Tibial nerve (tissue), 4 donors: ENCODE data around the gene GLG1. TPM values are rescaled to one million over a fixed set of nuclear protein-coding genes. Genes with fewer than 3 reads are reported as not detected.

ENCODE experiments used
- DNase-seq, 2 donors: peaks; one replicate each; pipeline ENCODE4 v3.0.0-alpha.2; 2019; ENCODE audit warnings: low spot score in 2 of 2
- H3K27ac ChIP-seq, 4 donors: fragments of 200-600 bp; sonication (generic) in 3 of 4; one replicate each; pipeline ENCODE4 v1.5.1; 2017 to 2019; ENCODE audit warnings: mild to moderate bottlenecking in 1 of 4
- H3K27me3 ChIP-seq, 2 donors: fragments of 200-600 bp; sonication (generic) in 1 of 2; one replicate each; pipeline versions ENCODE4 v1.5.1 to v1.6.0; 2017 to 2019
- H3K36me3 ChIP-seq, 3 donors: fragments of 200-600 bp; sonication (generic); one replicate each; pipeline ENCODE4 v1.5.1; 2018 to 2019
- H3K4me1 ChIP-seq, 4 donors: fragments of 200-600 bp; sonication (generic) in 3 of 4; one replicate each; pipeline ENCODE4 v1.5.1; 2017 to 2019
- H3K4me3 ChIP-seq, 4 donors: fragments of 200-600 bp; sonication (generic) in 3 of 4; one replicate each; pipeline ENCODE4 v1.5.1; 2017 to 2019; ENCODE audit warnings: mild to moderate bottlenecking in 1 of 4, moderate library complexity in 1 of 4
- H3K9me3 ChIP-seq, 4 donors: fragments of 200-600 bp; sonication (generic) in 3 of 4; one replicate each; pipeline ENCODE4 v1.5.1; 2017 to 2019
- EP300 ChIP-seq, 2 donors: sonication (generic); formaldehyde crosslinking; IDR thresholded peaks; one replicate each; pipeline ENCODE4 v1.6.1; 2017; ENCODE audit warnings: antibody characterized with exemption in 2 of 2, mild to moderate bottlenecking in 1 of 2
- POLR2A ChIP-seq, 2 donors: fragments of 450-650 bp; IDR thresholded peaks; one replicate each; pipeline ENCODE4 v1.6.1; 2017; ENCODE audit warnings: antibody characterized with exemption in 2 of 2, mild to moderate bottlenecking in 2 of 2, moderate library complexity in 2 of 2
- WGBS, 2 donors: methylation state at CpG; one replicate each; pipeline ENCODE4 v1.1.5; 2018; 5-methylcytosine and 5-hydroxymethylcytosine counted together
- total RNA-seq, 4 donors: library from RNA; depleted of rRNA; stranded (reverse); fragments of >200 nt; gene quantifications; one replicate each; pipeline ENCODE4 v1.1.0, GENCODE V29; 2016
- TF ChIP-seq, protein P1 (sequence below), 5 experiments: fragments of 200-600 bp in 3 of 5; fragments of 450-650 bp in 2 of 5; sonication (generic) in 3 of 5; IDR thresholded peaks; one replicate each; pipeline ENCODE4 v1.5.1; 2016 to 2019; ENCODE audit warnings: antibody characterized with exemption in 5 of 5, mild to moderate bottlenecking in 3 of 5, moderate library complexity in 2 of 5

GLG1 gene
- total RNA-seq, 4 donors from 2014 or later: 161 to 176 (median 170) TPM

DNA sequence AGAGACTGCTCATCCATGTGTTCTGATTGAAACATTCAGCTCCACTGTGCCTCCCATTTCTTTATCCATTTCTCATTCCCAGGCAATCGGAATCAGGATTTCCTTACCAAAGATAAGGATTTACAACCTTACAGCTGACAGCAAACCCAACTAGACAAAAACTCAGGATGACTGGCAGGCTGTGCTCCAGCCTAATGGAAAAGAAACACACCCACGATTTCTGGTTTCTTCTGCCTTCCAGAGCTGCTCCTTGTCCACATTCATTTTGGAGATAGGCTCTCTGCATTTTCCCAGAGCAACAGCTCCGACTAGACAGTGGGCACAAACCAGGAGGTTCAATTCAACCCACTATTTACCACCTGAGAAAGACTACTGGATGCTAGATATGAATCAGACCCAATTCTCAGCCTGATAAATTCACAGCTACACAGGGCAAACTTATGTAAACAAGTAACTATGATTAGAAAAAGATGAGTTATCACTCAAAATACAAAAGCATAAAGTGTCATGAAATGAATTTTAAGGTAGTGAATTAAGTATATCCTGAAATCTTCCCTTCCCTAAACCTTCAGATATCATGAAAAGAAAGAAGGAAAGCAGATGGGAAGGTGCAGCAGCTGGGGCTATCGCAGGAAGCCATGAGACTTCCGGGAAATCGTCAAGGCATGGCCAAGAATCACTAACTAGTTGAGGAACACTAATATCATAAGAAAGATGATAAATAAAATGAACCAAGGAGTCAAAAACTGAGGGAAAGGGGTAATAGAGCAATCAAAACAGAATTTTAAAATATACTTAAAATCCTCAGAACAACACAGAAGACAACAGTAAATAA, 140.8 kb downstream of the GLG1 start:
- TF ChIP-seq POLR2A (IDR thresholded peaks at IDR 0.05) (no peak), EP300 (IDR thresholded peaks at IDR 0.05) (no peak)
- TF ChIP-seq, protein P1, sequence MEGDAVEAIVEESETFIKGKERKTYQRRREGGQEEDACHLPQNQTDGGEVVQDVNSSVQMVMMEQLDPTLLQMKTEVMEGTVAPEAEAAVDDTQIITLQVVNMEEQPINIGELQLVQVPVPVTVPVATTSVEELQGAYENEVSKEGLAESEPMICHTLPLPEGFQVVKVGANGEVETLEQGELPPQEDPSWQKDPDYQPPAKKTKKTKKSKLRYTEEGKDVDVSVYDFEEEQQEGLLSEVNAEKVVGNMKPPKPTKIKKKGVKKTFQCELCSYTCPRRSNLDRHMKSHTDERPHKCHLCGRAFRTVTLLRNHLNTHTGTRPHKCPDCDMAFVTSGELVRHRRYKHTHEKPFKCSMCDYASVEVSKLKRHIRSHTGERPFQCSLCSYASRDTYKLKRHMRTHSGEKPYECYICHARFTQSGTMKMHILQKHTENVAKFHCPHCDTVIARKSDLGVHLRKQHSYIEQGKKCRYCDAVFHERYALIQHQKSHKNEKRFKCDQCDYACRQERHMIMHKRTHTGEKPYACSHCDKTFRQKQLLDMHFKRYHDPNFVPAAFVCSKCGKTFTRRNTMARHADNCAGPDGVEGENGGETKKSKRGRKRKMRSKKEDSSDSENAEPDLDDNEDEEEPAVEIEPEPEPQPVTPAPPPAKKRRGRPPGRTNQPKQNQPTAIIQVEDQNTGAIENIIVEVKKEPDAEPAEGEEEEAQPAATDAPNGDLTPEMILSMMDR (IDR thresholded peaks at IDR 0.05): no peak
- no peaks in the 10 kb centered on the region for H3K9me3 ChIP-seq
- H3K36me3 ChIP-seq: peaks cover 0 to 97% (median 7%) of the 10 kb centered on the region in 3 donors
- 79 to 81% methylated on average over 6 of the region's 6 CpGs for WGBS, 2 donors
- no peak overlapping the region for H3K4me3 ChIP-seq
- no peak overlapping the region for H3K27ac ChIP-seq
- H3K4me1 ChIP-seq: no peaks in the 10 kb centered on the region
- no peak for DNase-seq
- no peaks in the 10 kb centered on the region for H3K27me3 ChIP-seq

DNA sequence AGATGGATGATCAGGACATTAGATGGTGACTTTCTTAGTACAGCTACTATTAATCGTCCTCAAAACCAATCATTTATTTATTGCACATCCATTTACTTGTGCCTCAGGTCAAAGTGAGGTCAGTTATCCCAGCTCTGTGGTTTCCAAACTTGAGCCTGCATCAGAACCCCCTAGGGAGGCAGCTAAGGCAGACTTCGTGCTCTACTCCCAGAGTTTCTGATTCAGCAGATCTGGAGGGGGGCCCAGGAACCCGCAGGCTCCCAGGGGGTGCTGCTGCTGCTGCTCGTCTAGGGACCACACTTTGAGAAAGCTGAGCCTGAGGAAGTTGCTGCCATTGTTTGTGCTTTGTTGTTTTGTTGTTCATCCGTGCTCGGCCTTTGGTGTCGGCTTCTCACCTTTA, 141.6 kb downstream of the GLG1 start:
- no peak for DNase-seq
- no peak for TF ChIP-seq EP300 (IDR thresholded peaks at IDR 0.05)
- no peak for TF ChIP-seq POLR2A (IDR thresholded peaks at IDR 0.05)
- TF ChIP-seq, protein P1 (IDR thresholded peaks at IDR 0.05): no peak
- peaks cover 0 to 98% (median 7%) of the 10 kb centered on the region in 3 donors for H3K36me3 ChIP-seq
- 71 to 77% methylated on average over 7 of the region's 7 CpGs for WGBS, 2 donors
- no peaks in the 10 kb centered on the region for H3K4me1 ChIP-seq
- no peak overlapping the region for H3K27ac ChIP-seq
- no peaks in the 10 kb centered on the region for H3K27me3 ChIP-seq
- no peaks in the 10 kb centered on the region for H3K9me3 ChIP-seq
- H3K4me3 ChIP-seq: no peak overlapping the region

DNA sequence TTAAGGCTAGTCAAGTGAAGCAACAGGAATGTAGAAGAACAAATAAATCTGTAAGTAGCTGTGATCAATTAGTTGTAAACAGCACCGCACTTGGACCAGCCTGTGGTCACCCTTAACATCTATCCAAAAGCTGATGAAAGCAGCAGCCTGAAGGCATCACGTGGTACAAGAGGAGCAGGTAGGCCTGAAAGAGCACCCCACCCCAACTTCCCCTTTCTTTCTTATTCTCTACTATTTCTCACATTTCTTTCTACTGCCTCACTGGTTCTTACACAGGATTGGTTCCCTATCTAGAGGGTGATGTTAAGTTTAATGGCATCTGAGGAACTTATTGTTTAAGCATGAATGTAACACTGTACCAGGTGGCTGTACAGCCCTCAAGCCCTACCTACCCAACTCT, 143.0 kb downstream of the GLG1 start:
- 94 to 97% methylated on average over 2 of the region's 2 CpGs for WGBS, 2 donors
- Histone ChIP-seq H3K4me3 (no peak overlapping the region), H3K36me3 (peaks cover 0 to 98% (median 7%) of the 10 kb centered on the region in 3 donors), H3K27ac (no peak overlapping the region), H3K27me3 (no peaks in the 10 kb centered on the region), H3K9me3 (no peaks in the 10 kb centered on the region), H3K4me1 (no peaks in the 10 kb centered on the region)
- no peak for TF ChIP-seq EP300 (IDR thresholded peaks at IDR 0.05)
- TF ChIP-seq, protein P1 (IDR thresholded peaks at IDR 0.05): no peak
- no peak for TF ChIP-seq POLR2A (IDR thresholded peaks at IDR 0.05)
- no peak for DNase-seq

DNA sequence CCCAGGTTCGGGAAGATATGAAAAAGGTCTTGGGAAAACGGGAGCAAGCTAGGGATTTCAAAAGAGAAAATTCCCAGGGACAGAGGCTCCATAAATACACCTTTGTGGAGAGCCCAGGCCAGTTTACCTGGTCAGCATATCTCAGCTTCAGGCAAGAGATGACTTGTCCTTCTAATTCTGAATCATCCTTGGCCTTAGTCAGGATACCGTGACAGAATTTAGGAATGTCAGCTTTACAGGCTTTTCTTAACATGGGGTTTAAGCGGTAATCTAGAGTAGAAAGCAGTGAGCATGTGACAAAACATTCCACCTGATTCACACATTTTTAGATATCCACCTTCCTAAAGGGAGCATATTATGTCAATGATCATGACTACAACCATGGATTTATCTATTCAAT, 144.6 kb downstream of the GLG1 start:
- Histone ChIP-seq H3K27ac (no peak overlapping the region), H3K36me3 (peaks cover 2 to 97% (median 4%) of the 10 kb centered on the region in 3 donors), H3K4me3 (no peak overlapping the region), H3K4me1 (no peaks in the 10 kb centered on the region), H3K9me3 (no peaks in the 10 kb centered on the region), H3K27me3 (no peaks in the 10 kb centered on the region)
- 92 to 96% methylated on average over 4 of the region's 4 CpGs for WGBS, 2 donors
- TF ChIP-seq POLR2A (IDR thresholded peaks at IDR 0.05) (no peak), EP300 (IDR thresholded peaks at IDR 0.05) (no peak)
- TF ChIP-seq, protein P1 (IDR thresholded peaks at IDR 0.05): no peak
- no peak for DNase-seq

DNA sequence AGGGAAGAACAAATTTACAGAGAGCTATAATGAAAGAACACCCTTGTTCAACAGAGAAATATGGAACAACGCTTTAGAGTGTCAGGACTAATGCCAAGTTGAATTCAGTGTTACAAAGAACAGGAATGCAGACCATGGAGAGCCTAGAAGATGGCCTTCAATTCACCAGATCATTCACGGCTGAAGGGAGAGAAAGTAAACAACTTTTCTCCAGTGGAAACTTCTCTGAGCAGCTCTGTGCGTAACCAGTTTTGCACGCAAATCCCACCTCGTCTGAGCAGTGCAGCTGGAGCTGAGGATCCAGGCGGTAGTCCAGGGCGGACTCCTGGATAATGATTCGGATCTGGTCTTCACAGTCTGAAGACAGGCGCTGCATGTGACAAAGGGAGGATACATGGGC, 145.1 kb downstream of the GLG1 start:
- H3K27me3 ChIP-seq: no peaks in the 10 kb centered on the region
- H3K36me3 ChIP-seq: peaks cover 1 to 97% (median 4%) of the 10 kb centered on the region in 3 donors
- H3K9me3 ChIP-seq: no peaks in the 10 kb centered on the region
- no peak overlapping the region for H3K4me3 ChIP-seq
- DNase-seq: no peak
- TF ChIP-seq EP300 (IDR thresholded peaks at IDR 0.05) (no peak), POLR2A (IDR thresholded peaks at IDR 0.05) (no peak)
- TF ChIP-seq, protein P1 (IDR thresholded peaks at IDR 0.05): no peak
- WGBS, 2 donors: 76 to 80% methylated on average over 9 of the region's 9 CpGs
- H3K4me1 ChIP-seq: no peaks in the 10 kb centered on the region
- no peak overlapping the region for H3K27ac ChIP-seq
